Upper lobe of right lung (tissue), 1 donor: Measurements from ENCODE around the gene ITGB3BP. TPM values are rescaled to one million over a fixed set of nuclear protein-coding genes. Genes with fewer than 3 reads are reported as not detected.

ENCODE experiments used
- ATAC-seq: fragments of 200-7000 bp; cut with Tn5 transposase; one replicate; pipeline ENCODE4 v1.9.1; 2020; ENCODE audit warnings: mild to moderate bottlenecking, moderate library complexity
- DNase-seq: peaks from one replicate; pipeline ENCODE4 v3.0.0-alpha.2; 2020
- H3K27ac ChIP-seq: fragments of 200-600 bp; one replicate; pipeline ENCODE4 v1.8.0; 2022
- H3K27me3 ChIP-seq: fragments of 200-600 bp; one replicate; pipeline ENCODE4 v1.8.0; 2022; ENCODE audit warnings: mild to moderate bottlenecking
- H3K36me3 ChIP-seq: fragments of 200-600 bp; one replicate; pipeline ENCODE4 v1.8.0; 2022
- H3K4me1 ChIP-seq: fragments of 200-600 bp; one replicate; pipeline ENCODE4 v1.8.0; 2022
- H3K4me3 ChIP-seq: fragments of 200-600 bp; one replicate; pipeline ENCODE4 v1.8.0; 2022; ENCODE audit warnings: mild to moderate bottlenecking
- H3K9me3 ChIP-seq: fragments of 200-600 bp; one replicate; pipeline ENCODE4 v1.8.0; 2022
- CTCF ChIP-seq: fragments of 200-600 bp; IDR thresholded peaks from one replicate; pipeline ENCODE4 v1.8.0; 2022; ENCODE audit warnings: antibody characterized with exemption
- intact Hi-C: fragments of 100-400 bp; cut with DNase I; formaldehyde crosslinking; loops from one replicate; pipeline ENCODE4 v1.11.0; 2022
- total RNA-seq: library from RNA; stranded (reverse); fragmentation: NEBNext Ultra II Directional; extraction: Animal tissue kit (Norgen Biotek cat#: 25700); gene quantifications from one replicate; pipeline ENCODE4 v1.2.1, GENCODE V29; 2021
- donor health status: DM: no; HTN: yes; CAD: no; lungs with severe emphysema.

Gene ITGB3BP
- total RNA-seq, 1 donor from 2014 or later = 18.5 TPM

DNA sequence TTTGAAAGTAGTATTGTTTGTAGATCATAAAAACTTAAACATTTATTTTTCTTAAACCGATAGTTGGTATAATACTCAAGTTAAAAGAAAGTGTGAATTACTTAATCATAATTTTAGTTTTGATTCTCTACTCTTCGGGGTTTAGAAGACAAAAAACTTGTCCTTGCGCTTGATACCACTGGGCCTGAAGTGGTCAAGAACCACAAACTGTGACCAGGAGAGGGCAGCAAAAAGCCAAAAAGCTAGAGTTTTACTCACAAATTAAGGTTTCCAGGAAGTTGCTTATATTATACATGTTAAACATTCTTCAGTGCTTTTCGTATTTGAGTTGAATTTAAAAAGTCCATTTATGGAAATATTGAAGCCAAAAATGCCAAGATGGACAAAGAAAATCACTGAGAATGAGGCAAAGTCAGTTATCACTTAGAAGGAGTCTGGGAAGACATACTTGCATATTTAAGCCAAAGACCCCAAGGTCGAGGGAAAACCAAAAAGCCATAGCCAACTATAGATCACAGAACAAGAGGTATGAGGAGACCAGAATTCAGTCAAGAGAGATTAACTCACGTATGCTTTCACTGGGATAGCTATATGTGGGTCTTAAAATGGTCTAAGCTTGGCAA is 34.5 kb upstream of the ITGB3BP start:
- Histone ChIP-seq H3K36me3 (no peaks in the 10 kb centered on the region), H3K9me3 (no peaks in the 10 kb centered on the region), H3K4me1 (no peaks in the 10 kb centered on the region), H3K27ac (no peak overlapping the region), H3K27me3 (no peaks in the 10 kb centered on the region), H3K4me3 (no peak overlapping the region)
- TF ChIP-seq CTCF = peak; percentile 55
- intact Hi-C loops = no loop called here
- DNase-seq = no peak
- ATAC-seq = no peak

GRCh38 chr1:63555480-63555879 is 32.5 kb upstream of the ITGB3BP start:
- no peak for DNase-seq
- H3K4me3 ChIP-seq = no peak overlapping the region
- TF ChIP-seq CTCF = no peak
- H3K36me3 ChIP-seq = no peaks in the 10 kb centered on the region
- ATAC-seq = no peak
- no peaks in the 10 kb centered on the region for H3K4me1 ChIP-seq
- H3K27ac ChIP-seq = no peak overlapping the region
- H3K9me3 ChIP-seq = no peaks in the 10 kb centered on the region
- H3K27me3 ChIP-seq = no peaks in the 10 kb centered on the region
- intact Hi-C loops = no loop called here

- ATAC-seq = no peak
- H3K27me3 ChIP-seq = no peaks in the 10 kb centered on the region
- peaks cover 21% of the 10 kb centered on the region for H3K36me3 ChIP-seq
- no peak overlapping the region for H3K27ac ChIP-seq
- no peak for TF ChIP-seq CTCF
- no peak overlapping the region for H3K4me3 ChIP-seq
- H3K9me3 ChIP-seq = no peaks in the 10 kb centered on the region
- no peaks in the 10 kb centered on the region for H3K4me1 ChIP-seq
- no peak for DNase-seq
- intact Hi-C loops = no loop called here
These were observed 25.9 kb upstream of the ITGB3BP start for GRCh38 chr1:63548877-63549276.

DNA sequence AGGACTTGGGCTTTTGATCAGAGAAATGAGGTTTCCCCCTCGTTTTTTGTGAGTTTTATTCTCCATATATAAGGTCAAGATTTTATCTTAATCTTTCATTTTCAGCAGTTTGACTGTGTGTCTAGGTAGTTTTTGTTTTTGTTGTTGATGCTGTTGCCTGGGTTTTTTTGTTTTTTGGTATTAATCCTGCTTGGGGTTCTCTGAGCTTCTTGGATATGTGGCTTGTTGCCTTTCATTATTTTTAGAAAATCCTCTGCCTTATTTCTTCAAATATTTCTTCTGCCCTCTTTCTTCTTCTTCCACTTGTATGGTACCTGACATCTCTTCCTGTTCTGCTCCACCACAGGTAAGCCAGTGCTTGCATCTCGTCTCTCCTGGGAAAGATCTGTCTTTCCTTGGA is 25.3 kb upstream of the ITGB3BP start:
- Histone ChIP-seq H3K9me3 (no peaks in the 10 kb centered on the region), H3K4me1 (no peaks in the 10 kb centered on the region), H3K27ac (no peak overlapping the region), H3K27me3 (no peaks in the 10 kb centered on the region), H3K36me3 (peaks cover 21% of the 10 kb centered on the region), H3K4me3 (no peak overlapping the region)
- no peak for ATAC-seq
- DNase-seq = no peak
- no peak for TF ChIP-seq CTCF
- intact Hi-C loops = no loop called here

DNA sequence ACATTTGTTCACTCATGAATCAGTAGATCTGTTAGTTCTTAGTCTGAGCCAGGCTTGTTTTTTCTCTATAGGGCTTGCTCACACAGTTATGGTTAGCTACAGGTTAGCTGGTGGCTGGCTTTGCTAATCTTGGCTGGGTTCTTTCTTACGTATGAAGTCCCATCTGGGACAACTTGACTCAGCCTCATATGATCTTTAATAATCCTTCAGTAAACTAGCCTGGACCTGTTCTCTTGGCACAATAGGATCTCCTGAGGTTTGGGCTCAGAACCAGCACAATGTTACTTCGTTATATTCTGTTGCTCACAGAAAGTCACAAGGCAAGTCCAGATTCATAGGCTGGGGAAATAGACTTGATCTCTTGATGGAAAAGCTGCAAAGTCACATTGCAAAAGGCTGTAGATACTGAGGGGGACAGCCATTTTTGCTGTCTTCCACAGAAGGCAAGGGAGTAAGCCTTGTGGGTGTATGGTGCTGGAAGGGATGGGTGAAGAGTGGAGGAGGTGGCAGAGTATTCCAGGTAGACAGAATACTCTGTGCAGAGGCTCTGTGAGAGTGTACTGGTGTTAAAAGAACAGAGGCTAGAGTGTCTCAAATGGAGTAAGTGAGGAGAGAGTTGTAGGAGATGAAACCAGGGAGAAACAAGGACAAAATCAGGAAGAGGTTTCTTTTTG is 24.7 kb upstream of the ITGB3BP start:
- H3K27ac ChIP-seq = no peak overlapping the region
- peaks cover 21% of the 10 kb centered on the region for H3K36me3 ChIP-seq
- intact Hi-C loops = no loop called here

More for the DNA sequence above, 24.7 kb upstream of the ITGB3BP start:
- Histone ChIP-seq H3K4me1 (no peaks in the 10 kb centered on the region), H3K9me3 (no peaks in the 10 kb centered on the region), H3K27me3 (no peaks in the 10 kb centered on the region), H3K4me3 (no peak overlapping the region)
- TF ChIP-seq CTCF = no peak
- DNase-seq (no peak), ATAC-seq (no peak)
